NCI-H82 treated with DMSO at 0.1 percent for 48 hours (cell line): ENCODE results near the gene TRPM4.
"Not testable (repeated sequence)": the region's sequence is repeated elsewhere in the genome, so short reads cannot be mapped to it uniquely, and the experiment has no call there.

Source experiments
- DNase-seq: peaks from one replicate; lab custom pipeline; 2025; ENCODE audit not compliant: unreplicated experiment; lab: John Stamatoyannopoulos, UW

TRPM4 gene

DNA sequence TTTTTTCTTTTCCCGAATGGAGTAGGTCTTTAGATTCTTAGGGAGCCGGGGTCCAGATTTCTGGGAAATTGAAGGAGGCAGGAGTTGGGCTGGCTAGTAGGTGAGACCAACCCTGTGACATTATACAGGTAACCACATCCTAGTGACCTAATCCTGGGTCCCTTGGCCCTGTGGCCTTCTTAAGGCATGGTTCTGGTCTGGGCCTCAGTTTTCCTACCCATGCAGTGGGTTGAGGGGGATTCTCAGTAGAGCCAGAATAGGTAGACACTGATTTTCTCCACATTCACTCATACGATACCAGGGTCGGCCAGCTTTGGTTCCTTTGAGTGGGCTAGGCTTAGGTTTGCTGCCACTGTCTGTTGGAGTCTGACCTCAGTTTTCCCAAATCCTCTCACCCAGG, 31.0 kb upstream of the TRPM4 start:
- DNase-seq, result no peak

DNA sequence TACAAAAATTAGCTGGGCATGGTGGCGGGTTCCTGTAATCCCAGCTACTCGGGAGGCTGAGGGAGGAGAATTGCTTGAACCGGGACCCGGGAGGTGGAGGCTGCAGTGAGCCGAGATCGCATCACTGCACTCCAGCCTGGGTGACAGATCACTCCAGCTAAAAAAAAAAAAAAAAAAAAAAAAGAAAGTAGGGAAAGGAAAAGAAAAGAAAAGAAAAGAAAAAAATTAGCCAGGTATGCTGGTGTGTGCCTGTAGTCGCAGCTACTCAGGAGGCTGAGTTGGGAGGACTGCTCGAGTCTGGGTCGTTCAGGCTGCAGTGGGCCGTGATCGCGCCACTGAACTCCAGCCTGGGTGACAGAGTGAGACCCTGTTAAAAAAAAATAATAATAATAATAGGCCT, 30.4 kb upstream of the TRPM4 start:
- not testable (repeated sequence) for DNase-seq

DNA sequence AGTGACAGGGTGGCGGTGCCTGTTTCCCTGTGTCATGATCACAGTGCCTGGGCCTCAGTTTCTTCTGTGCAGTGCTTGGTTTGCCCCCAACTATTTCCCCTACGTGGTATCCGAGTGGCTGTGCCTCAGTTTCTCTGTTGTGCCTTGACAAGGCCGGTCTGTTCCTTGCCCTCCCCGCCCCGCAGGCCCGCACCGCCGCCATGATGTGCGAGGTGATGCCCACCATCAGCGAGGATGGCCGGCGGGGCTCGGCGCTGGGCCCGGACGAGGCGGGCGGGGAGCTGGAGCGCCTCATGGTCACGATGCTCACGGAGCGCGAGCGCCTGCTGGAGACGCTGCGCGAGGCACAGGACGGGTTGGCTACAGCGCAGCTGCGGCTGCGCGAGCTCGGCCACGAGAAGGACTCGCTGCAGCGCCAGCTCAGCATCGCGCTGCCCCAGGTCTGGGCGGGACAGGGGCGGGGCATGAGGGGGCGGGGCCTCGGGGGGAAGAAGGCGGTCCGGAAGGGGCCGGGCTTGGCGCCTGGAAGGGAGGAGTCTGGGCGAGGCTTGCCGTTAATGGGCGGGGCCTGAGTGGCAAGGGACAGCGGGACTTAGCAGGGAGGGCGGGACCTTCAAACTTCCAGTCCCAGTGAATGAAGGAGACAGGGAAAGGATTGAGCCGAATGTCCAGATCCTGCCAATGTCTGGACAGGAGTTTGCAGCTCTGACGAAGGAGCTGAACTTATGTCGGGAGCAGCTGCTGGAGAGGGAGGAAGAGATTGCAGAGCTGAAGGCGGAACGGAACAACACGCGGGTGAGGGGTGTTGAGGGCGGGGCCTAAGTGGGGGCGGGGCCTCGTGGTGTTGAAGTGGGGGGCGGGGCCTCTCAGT, 29.7 kb upstream of the TRPM4 start:
- DNase-seq, result peak; percentile 90

DNA sequence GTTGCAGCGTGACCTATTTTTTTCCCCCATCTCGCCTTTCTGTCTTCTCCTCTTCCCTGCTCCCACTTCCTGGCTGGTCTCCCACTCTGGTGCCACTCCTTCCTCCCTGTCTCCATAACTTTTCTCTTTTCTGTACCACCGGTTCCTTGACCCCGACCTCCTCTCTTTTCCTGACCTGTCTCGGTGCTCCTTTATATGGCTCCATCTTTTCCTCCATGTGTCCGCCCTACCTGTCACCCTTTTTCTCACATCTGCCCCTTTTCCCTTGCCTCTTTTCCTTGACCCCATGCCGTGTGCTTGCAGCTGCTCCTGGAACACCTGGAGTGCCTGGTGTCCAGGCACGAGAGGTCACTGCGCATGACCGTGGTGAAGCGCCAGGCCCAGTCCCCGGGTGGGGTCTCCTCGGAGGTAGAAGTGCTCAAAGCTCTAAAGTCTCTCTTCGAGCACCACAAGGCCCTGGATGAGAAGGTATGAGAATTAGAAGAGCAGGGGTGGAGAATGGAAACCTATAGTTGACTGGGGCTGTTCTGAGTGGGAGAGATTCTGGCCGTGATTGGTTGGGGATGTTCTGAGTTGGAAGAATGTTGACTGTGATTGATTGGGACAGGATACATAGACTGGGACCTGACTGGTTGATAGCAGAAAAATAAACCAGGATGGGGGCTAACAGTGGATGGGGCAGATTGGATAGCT, 28.9 kb upstream of the TRPM4 start:
- DNase-seq, result no peak

DNA sequence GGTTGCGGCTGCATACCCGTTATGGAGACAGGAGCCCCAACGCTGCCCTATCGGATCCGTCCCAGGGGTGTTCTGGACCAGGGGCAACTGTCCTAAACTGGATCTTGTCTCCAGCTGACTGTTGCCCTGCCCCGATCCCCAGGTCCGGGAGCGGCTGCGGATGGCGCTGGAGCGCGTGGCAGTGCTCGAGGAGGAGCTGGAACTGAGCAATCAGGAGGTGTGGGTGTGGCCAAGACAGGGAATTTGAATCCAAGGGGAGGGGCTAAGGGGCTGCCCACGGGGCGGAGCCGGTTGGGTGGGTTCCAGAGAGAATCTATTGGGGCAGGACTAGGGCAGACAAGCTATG, 28.4 kb upstream of the TRPM4 start:
- no peak for DNase-seq

DNA sequence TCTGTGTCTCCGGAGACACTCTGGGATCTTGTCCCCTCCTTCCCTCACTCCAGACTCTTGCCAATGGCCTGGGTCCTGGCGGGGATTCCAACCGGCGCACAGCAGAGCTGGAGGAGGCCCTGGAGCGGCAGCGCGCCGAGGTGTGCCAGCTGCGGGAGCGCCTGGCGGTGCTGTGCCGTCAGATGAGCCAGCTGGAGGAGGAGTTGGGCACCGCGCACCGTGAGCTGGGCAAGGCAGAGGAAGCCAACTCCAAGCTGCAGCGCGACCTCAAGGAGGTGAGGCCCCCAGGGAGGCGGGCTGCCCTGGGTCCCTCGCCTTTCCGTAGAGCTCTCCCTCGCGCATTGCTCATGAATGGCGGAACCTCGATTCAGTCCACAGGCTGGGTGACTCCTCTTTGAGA, 27.3 kb upstream of the TRPM4 start:
- no peak for DNase-seq

DNA sequence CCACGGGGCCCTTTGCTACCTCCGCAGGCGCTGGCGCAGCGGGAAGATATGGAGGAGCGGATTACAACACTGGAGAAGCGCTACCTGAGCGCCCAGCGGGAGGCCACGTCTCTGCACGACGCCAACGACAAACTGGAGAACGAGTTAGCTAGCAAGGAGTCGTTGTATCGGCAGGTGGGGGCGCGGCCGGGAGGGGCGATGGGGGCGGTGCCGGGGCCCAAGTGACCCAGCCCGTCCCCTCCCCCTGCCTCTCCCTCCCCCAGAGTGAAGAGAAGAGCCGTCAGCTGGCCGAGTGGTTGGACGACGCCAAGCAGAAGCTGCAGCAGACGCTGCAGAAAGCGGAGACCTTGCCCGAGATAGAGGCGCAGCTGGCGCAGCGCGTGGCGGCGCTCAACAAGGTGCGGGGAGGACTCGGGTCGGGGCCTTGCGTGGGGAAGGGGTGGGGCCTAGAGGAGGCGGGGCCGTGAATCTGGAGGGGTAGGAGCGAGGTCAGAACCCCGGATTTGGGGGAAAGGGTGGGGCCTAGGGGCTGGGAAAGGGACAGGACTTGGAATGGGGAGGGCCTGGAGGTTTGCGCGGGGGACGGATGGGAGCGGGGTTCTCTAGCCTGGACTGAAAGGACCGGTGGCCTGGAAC, 24.5 kb upstream of the TRPM4 start:
- no peak for DNase-seq

DNA sequence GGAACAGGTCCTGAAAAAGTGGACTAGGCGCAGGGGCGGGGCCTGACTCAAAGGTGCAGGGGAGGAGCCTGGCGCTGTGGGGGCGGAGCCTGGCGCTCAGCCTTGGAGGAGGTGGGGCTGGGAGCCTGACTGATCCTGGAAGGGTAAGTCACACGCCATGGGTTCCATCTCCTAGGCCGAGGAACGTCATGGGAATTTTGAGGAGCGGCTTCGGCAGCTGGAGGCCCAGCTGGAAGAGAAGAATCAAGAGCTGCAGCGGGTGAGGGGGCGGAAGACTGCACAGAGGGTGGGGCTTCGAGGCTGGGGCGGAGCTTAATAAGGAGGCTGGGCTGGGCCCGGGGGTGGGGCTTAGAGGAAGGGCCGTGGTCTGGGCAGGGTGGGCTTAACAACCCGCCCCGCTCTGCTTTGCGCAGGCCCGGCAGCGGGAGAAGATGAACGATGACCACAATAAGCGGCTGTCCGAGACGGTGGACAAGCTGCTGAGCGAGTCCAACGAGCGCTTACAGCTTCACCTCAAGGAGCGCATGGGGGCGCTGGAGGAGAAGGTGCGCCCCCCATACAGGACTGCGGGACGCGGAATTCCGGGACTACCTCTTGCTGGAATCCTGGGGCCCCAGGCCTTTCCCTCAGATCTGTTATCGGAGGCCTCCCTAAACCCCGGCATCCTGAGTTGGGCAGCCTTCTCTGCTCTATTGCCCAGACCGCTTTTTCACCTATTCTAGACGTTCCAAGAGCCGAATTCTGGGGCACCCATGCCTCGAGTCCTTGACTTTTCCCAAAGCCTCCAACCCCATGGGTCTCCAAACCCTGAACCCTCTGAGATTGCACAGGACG, 23.8 kb upstream of the TRPM4 start:
- no peak for DNase-seq

DNA sequence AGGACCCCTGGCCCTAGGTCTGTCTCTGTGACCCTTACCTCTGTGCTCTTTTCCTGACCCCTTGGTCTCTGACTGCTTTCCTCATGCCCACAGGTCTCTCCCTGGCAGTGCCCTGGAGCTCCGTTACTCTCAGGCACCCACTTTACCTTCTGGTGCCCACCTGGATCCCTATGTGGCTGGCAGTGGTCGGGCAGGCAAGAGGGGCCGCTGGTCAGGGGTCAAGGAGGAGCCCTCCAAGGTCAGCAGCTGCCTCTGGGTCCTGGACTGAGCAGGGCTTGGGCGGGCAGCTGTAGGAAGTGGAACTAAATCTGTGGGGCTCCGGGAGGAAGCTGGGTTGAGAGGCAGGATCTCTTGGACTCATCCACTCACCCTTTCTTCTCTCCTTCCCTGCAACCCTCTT, 21.9 kb upstream of the TRPM4 start:
- DNase-seq, result no peak

DNA sequence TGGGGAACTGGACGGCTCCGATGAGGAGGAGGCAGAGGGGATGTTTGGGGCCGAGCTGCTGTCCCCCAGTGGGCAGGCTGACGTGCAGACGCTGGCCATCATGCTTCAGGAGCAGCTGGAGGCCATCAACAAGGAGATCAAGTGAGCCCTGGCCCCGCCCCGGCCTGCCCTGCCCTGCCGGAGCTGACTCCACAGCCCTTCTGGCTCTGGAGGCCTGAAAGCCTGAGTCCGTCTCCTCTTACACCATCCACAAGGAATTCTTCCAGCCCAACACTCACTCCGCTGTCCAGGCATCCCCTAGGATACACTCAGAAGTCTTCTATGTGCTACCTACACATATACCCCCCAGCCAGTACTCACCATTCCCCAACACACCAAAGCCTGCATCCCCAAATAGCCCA, 20.8 kb upstream of the TRPM4 start:
- DNase-seq, result no peak

DNA sequence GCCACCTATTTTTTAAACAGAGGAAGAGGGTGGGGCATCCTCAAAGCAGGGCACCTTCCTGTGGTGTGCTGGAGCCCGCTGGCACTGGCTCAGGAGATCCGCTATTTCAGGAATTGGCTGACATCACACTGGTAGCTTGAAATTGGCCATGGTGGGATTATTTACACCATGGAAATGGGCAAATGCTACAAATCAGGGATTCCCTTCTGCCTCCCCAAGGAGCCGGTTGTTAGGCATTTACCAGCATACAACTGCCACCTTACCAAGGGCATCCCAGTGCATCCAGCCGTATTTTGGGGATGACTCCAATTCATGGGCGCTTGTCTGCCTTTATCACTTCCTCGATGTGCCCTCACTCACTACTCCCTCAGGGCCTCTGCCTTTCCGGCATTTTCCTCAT, 16.6 kb upstream of the TRPM4 start:
- no peak for DNase-seq

DNA sequence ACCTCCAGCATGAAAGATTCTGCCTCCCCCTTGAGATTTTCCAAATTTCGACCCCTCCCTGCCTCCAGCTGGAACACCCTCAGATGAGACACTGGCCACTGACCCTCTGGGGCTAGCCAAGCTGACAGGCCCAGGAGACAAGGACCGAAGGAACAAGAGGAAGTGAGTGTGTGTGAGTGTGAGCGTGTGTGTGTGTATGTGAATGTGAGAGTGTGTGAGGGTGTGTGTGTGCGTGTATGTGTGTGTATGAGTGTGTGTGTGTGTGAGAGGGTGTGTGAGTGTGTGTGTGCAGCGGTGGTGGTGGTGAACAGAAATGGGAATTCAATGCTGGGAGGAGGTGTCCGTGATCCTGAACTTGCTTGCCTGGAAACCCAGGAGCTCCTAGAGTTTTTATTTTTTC, 16.2 kb upstream of the TRPM4 start:
- no peak for DNase-seq

DNA sequence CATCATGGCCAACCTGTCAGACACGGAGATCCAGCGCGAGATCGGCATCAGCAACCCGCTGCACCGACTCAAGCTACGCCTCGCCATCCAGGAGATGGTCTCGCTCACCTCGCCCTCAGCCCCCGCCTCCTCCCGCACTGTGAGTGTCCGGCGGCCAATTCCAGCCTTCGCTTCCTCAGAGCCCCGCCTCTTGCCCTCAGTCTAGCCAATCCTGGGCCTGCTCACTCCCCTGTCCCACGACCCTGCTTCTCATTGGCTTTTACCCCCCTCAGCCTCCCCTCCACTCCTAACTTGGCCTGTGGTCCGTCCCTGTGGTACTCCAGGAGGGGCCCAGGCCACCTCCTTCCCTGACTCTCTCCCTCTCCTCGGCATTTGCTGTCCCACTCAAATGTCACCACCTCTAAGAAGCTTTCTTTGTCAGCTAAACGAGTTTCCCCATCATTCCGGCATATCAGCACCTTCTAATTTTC, 14.7 kb upstream of the TRPM4 start:
- DNase-seq, result peak; percentile 95

DNA sequence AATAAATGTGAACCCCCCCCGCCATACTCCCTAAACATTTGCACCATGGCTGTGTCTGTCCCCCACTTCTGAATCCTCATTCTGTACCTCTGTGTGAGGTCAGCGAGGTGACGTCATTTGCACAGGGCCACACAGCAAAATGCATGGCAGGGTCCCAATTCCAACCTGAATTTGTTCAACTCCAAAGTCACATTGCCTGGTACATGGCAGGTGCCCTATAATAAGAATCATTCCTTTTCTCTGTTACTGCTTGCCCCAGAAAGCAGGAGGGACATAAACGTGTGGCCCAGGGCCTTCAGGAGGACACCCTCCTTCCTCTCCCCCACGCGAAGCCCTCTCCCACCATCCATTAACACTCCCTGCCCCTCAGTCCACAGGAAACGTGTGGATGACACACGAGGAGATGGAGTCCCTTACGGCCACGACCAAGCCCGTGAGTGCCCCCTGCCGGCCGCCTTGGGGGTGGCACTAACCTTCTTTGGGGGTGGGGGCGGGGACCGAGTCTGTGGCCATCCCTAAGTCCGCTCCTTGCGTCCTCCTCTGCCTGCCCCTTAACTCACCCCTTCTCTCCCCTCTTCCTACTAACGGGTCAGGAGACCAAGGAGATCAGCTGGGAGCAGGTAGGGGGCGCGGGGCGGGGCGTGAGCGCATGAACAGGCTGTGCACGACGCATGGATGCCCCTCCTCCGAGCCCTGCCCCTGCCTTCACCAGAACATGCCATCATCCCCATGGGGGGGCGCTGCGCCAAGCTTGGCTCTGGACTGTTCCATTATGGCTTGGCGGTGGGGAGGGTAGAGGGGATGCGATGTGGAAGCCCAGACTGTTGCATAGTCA, 11.8 kb upstream of the TRPM4 start:
- DNase-seq, result peak; percentile 72

DNA sequence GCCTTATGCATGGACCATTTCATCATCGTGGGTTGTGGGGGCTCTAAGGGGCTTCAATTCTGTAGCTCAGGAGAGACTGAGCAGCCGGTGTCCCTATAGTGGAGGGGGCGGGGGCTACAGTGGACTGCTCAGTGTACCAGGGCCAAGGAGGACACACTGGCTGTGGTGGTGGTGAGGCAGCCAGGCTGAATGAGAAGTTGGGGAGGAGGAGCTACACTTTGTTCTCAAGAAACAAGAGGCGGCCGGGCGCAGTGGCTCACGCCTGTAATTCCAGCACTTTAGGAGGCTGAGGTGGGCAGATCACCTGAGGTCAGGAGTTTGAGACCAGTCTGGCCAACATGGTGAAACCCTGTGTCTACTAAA, 11.2 kb upstream of the TRPM4 start:
- not testable (repeated sequence) for DNase-seq

DNA sequence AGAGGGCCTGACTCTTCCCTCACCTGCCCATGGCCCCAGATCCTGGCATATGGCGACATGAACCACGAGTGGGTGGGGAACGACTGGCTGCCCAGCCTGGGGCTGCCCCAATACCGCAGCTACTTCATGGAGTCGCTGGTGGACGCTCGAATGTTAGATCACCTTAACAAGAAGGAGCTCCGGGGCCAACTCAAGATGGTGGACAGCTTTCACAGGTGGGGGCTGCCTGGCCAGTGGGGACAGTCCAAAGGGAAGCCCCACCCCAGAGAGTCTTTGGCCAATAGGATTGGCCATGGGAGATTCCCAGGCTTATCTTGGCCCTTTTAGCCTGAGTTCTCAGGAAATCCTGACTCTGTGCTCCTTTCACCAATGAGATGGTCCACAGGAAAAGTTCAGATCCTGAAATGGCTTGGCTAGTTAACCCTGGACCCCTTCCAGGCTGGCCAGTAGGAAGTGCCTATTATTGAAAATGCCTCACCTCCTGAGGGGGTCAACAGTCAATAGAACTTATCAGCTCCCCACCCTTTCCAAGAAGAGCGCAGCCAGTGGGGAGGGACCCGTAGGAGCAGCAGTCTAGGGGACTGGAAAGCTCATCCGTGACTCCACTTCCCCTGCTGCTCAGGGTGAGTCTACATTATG, 9.4 kb upstream of the TRPM4 start:
- no peak for DNase-seq

DNA sequence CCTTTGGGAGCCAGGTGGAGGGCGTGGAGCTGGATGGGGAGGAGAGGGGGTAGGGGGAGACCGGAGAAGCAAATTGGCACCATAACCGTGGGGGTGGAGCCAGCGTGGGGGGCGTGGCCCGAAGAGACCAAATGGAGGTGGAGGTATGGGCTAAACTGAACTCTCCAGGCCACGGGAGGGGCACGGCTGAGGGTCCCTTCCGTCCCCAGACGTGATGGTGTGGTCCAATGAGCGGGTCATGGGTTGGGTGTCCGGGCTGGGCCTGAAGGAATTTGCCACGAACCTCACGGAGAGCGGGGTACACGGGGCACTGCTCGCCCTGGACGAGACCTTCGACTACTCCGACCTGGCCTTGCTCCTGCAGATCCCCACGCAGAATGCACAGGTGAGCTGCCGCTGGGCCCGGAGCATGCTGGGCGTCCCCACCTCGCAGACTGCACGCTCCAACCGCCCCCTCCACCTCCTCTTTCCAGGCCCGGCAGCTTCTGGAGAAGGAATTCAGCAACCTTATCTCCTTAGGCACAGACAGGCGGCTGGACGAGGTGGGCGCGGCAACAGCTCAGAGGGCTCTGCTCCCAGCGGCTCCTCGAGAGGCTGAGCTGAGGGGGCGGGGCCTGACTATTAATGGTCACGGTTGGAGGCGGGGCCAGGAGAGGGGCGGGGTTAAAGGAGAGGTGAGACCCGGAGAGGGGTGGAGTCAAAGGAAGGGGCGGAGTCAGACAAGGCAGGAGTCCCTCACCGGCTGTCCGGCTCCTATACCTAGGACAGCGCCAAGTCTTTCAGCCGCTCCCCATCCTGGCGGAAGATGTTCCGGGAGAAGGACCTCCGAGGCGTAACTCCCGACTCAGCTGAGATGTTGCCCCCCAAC, 8.6 kb upstream of the TRPM4 start:
- DNase-seq, result peak; percentile 98

DNA sequence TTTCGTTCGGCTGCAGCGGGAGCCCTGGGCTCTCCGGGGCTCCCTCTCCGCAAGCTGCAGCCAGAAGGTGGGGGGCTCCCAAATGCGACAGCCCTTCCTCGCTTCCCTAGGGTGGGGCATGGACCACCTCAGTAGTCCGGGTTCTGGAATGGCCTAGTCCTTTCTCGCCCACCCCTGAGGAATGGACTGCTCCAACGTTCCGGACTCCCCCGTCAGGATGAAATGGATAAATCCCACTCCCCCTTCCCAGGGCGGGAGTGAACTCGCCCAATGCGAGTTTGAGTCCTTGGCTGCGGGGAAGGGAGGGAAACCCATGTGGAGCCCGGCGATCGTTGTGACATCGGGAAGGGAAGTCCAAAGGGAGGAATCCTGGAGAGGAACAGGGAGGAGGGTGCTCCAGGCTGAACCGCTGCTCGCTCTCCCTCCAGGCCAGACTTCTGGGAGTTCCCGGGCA, 7.9 kb upstream of the TRPM4 start:
- DNase-seq, result peak; percentile 44
